Kidney epithelial cell (primary cell): Measurements from ENCODE around the gene RCVRN. TPM values are rescaled to one million over a fixed set of nuclear protein-coding genes. Genes with fewer than 3 reads are reported as not detected.

Experiments used
- DNase-seq: peaks from one replicate; pipeline ENCODE4 v3.0.0-alpha.2; 2010; ENCODE audit warnings: low read depth
- H3K27me3 ChIP-seq: 2 replicates; pipeline ENCODE4 v1.6.0; 2011; ENCODE audit warnings: low read length; ENCODE audit not compliant: control insufficient read depth, insufficient read depth
- H3K36me3 ChIP-seq: 2 replicates; pipeline ENCODE4 v1.5.1; 2011; ENCODE audit warnings: low read length; ENCODE audit not compliant: control insufficient read depth, insufficient read depth
- H3K4me3 ChIP-seq: 2 replicates; pipeline ENCODE4 v1.5.1; 2011; ENCODE audit warnings: low read depth, mild to moderate bottlenecking, control low read depth, low read length
- CTCF ChIP-seq: IDR thresholded peaks from 2 replicates; pipeline ENCODE4 v1.5.1; 2011; ENCODE audit warnings: mild to moderate bottlenecking, moderate library complexity, low read length, control low read depth, inconsistent platforms; ENCODE audit not compliant: insufficient read depth, poor library complexity, severe bottlenecking
- total RNA-seq: library from RNA; depleted of rRNA; stranded (reverse); fragments of >200 nt; gene quantifications from 2 replicates; pipeline ENCODE4 v1.2.3, GENCODE V29; 2015

RCVRN gene
- total RNA-seq: 0.21 TPM in 1 of 2 replicates, not detected in the other

DNA sequence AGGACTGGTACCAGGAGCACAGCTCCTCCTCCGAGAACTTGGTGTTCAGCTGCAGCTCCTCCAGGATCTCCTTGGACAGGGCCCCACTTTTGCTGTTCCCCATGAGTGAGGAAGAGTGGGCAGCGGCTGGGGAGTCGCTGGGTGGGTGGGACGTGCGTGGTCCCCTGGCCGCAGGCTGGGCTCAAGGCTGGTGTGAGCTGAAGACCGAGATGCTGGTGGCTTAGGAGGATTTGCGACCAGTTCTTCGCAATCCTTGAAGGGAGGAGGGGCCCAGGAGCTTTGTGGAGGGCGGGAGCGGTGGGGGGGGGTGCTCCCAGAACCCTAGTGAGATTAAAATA lies at the start of gene RCVRN:
TSS of gene RCVRN (minus strand) at position 194 of the 338 bp plus-strand sequence. CDS start at position 103, 91 bp downstream.
- no peaks in the 10 kb centered on the region for H3K36me3 ChIP-seq
- DNase-seq: no peak
- H3K27me3 ChIP-seq: no peaks in the 10 kb centered on the region
- TF ChIP-seq CTCF: no peak
- no peak within 1 kb of the TSS for H3K4me3 ChIP-seq

- H3K27me3 ChIP-seq: no peaks in the 10 kb centered on the region
- no peak for DNase-seq
- TF ChIP-seq CTCF: no peak
- H3K36me3 ChIP-seq: no peaks in the 10 kb centered on the region
- no peak overlapping the region for H3K4me3 ChIP-seq
Measured at GRCh38 chr17:9953492-9953891, 48.4 kb upstream of the RCVRN start.

DNA sequence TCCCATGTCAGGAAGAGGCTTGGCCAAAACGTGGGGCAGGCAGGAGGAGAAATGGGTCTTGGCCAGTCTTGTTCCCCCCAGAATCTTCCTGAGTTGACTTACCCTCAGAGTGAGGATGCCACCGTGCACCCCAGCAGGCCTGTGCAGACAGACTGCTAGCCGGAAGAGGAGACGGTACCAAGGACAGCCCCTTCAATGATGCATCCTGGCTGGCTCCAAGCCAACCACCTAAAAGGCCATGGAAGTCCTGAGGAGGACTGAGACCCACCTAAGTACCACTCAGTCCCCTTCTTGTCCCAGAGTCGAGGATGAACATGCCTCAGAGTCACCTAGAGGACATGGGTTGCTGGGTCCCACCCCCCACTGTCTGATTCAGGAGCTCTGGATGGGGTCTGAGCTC lies 46.7 kb upstream of the RCVRN start:
- no peak for DNase-seq
- H3K36me3 ChIP-seq: no peaks in the 10 kb centered on the region
- H3K4me3 ChIP-seq: no peak overlapping the region
- TF ChIP-seq CTCF: no peak
- no peaks in the 10 kb centered on the region for H3K27me3 ChIP-seq

DNA sequence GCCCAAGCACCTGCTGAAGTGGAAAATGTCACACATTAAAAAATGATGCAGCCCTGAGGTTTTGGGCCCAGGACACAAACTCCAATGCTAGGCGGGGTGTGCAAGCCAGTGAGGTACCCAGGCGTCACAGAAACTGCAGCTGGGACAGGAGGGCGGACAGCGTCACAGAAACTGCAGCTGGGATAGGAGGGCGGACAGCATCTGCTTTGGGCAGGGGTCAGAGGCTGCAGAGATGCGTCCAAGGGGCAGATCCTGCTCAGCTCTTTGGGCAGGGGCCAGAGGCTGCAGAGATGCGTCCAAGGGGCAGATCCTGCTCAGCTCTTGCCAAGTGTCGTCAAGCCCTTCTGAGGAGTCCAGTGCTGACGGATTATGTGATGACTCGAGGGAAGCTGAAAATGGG lies 43.9 kb upstream of the RCVRN start:
- no peak for TF ChIP-seq CTCF
- Histone ChIP-seq H3K36me3 (no peaks in the 10 kb centered on the region), H3K4me3 (no peak overlapping the region), H3K27me3 (no peaks in the 10 kb centered on the region)
- no peak for DNase-seq

DNA sequence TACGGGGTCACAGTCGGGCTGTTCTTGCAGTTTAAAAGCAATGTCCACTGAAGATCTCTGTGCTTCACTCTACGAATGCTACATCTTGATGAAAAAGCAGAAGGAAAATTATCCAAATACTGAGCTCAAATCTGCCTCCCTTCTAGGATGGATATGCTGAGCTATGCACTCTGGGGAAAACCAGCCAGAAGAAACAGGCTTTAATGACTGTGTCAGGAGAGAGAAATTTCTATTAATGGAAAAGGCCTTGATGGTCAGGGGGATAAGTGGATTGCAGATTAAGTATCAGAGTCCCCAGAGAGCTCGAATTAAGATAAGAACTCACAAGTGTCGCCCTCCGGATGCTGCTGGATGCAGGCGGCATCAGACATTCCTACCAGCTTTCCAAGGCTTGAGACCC lies 39.6 kb upstream of the RCVRN start:
- H3K36me3 ChIP-seq: no peaks in the 10 kb centered on the region
- no peak overlapping the region for H3K4me3 ChIP-seq
- TF ChIP-seq CTCF: no peak
- no peaks in the 10 kb centered on the region for H3K27me3 ChIP-seq
- DNase-seq: no peak

- H3K36me3 ChIP-seq: no peaks in the 10 kb centered on the region
- H3K4me3 ChIP-seq: no peak overlapping the region
- DNase-seq: no peak
- no peaks in the 10 kb centered on the region for H3K27me3 ChIP-seq
- TF ChIP-seq CTCF: no peak
Measured at GRCh38 chr17:9943343-9943742, 38.3 kb upstream of the RCVRN start.
